Panc1 (cell line): ENCODE data around the gene LRRN3.
A peak's percentile ranks its signal among the peaks of the same experiment; 100 is the strongest.

Source experiments
- CTCF ChIP-seq: fragments of 450-650 bp; IDR thresholded peaks from 2 replicates; pipeline ENCODE4 v1.5.1; 2017; ENCODE audit warnings: mild to moderate bottlenecking
- POLR2AphosphoS5 ChIP-seq: IDR thresholded peaks from 2 replicates; pipeline ENCODE4 v1.6.1; 2012; ENCODE audit warnings: mild to moderate bottlenecking, low read depth, low read length, moderate library complexity
- REST ChIP-seq, 2 experiments: IDR thresholded peaks; 2 replicates each; pipeline ENCODE4 v1.6.1; 2011 to 2012; ENCODE audit warnings: low read depth in 2 of 2, control low read depth in 1 of 2, low read length in 1 of 2, mild to moderate bottlenecking in 1 of 2, moderate library complexity in 1 of 2; ENCODE audit not compliant: insufficient read depth in 1 of 2
- SIN3A ChIP-seq: IDR thresholded peaks from 2 replicates; pipeline ENCODE4 v1.6.1; 2012; ENCODE audit warnings: low read depth, mild to moderate bottlenecking, low read length, moderate library complexity, borderline replicate concordance; ENCODE audit not compliant: insufficient read depth
- TCF7L2 ChIP-seq: IDR thresholded peaks from 2 replicates; pipeline ENCODE4 v1.6.1; 2011; ENCODE audit warnings: mild to moderate bottlenecking, low read depth, low read length, inconsistent platforms

GRCh38 chr7:111098011-111098925 is 7.3 kb downstream of the LRRN3 start:
- TF ChIP-seq CTCF, result peak; percentile 68; the same call in 1 of the 2 replicates
- TF ChIP-seq POLR2AphosphoS5, result no peak
- no peak for TF ChIP-seq TCF7L2
- no peak for TF ChIP-seq SIN3A
- TF ChIP-seq REST (IDR thresholded peaks at IDR 0.05; ENCODE audit: insufficient read depth in 1 of 2, low read depth in 2 of 2, low read length in 1 of 2), result no peak
